ENCODE data around the gene PRKCA. TPM values are rescaled to one million over a fixed set of nuclear protein-coding genes. Genes with fewer than 3 reads are reported as not detected.

Gene PRKCA
- total RNA-seq, 4 donors from 2014 or later = 9.6 to 15.5 (median 11.1) TPM

DNA sequence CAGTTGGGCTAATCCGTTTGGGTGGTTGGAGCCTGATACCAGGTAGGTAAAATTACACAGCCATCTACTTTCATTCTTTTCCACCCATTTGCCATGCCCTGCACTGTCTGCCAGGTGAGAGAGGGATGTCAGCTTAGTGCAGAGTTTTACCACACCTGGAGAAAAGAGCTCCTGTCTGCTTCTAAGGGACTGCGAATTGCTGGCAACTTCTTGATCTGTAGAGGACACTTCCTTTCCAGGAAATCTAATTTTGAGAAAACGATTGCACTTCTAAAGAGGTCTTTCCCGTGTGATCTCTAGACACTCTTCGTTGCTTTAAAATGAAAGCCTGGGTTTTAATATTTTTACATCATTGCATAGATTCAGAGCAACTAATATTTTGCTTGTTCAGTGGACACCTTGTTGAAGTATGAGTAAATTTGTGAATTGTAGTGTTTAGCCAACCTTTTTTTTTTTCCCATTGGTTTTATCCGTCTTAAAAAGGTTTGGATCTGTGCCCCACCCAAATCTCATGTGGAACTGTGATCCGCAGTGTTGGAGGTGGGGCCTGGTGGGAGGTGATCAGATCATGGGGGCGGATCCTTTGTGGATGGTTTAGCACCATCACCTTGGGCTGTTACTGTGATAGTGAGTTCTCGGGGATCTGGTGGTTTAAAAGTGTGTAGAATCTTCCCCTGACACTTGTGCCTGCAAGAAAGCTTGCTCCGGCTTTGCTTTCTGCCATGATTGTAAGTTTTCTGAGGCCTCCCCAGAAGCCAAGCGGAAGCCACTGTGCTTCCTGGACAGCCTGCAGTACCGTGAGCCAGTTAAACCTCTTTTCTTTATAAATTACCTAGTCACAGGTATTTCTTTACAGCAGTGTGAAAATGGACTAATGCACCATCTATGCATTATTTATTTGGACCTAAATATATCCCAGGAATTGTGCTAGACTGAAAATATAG is 104.6 kb downstream of the PRKCA start:
- no peak overlapping the region for H3K4me3 ChIP-seq (ENCODE audit: low read depth, poor library complexity, severe bottlenecking)
- intact Hi-C loops (cut with DNase I; ENCODE audit: low total_unique reads) = no loop called here
- TF ChIP-seq, protein P1, sequence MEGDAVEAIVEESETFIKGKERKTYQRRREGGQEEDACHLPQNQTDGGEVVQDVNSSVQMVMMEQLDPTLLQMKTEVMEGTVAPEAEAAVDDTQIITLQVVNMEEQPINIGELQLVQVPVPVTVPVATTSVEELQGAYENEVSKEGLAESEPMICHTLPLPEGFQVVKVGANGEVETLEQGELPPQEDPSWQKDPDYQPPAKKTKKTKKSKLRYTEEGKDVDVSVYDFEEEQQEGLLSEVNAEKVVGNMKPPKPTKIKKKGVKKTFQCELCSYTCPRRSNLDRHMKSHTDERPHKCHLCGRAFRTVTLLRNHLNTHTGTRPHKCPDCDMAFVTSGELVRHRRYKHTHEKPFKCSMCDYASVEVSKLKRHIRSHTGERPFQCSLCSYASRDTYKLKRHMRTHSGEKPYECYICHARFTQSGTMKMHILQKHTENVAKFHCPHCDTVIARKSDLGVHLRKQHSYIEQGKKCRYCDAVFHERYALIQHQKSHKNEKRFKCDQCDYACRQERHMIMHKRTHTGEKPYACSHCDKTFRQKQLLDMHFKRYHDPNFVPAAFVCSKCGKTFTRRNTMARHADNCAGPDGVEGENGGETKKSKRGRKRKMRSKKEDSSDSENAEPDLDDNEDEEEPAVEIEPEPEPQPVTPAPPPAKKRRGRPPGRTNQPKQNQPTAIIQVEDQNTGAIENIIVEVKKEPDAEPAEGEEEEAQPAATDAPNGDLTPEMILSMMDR (IDR thresholded peaks at IDR 0.05) = no peak
- TF ChIP-seq POLR2A (IDR thresholded peaks at IDR 0.05) = no peak
- 60 to 61% methylated on average over 12 of the region's 12 CpGs for WGBS, 2 donors
- no peak for DNase-seq (ENCODE audit: low spot score in 2 of 2)

DNA sequence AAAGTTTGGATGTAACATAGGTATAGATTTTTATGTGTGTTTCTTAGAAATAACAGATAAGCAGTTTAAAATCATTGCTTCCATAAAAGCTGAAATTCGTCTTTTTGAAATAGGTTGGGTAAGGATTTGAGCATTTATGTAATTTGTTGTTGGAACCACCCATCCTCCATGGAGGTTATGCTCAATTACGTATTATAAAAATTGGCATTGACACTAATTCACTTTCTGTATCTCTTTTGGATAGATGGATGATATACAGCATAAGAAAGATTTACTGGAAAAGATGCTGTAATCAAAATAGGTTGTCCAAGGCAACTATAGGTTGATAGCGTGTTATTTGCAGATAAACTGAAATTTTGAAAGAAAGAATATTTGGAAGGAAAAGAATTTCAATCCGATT is 105.5 kb downstream of the PRKCA start:
- DNase-seq (ENCODE audit: low spot score in 2 of 2) = no peak
- H3K4me3 ChIP-seq (ENCODE audit: low read depth, poor library complexity, severe bottlenecking) = no peak overlapping the region
- TF ChIP-seq, protein P1 (IDR thresholded peaks at IDR 0.05) = no peak
- TF ChIP-seq POLR2A (IDR thresholded peaks at IDR 0.05) = no peak
- WGBS, 2 donors = 89 to 93% methylated on average over 4 of the region's 4 CpGs
- intact Hi-C loops (cut with DNase I; ENCODE audit: low total_unique reads) = no loop called here

DNA sequence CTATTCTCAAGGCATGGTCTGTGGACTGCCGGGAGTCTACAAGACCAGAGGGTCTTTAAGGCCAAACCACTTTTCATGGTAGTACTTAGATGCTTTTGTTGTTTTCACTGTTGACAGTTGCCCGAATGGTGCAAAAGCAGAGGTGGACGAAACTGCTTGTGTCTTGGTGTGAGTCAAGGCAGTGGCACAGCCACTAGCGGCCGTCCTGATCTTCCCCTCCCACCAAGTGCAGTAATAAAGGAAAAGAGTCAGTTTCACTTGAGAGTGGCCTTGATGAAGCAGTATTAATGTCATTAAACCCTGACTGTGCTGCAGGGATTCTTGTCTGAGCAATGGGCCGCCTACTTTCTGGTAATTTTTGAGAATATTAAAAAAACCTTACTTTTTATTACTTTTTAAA is 109.1 kb downstream of the PRKCA start:
- WGBS, 2 donors = 89 to 93% methylated on average over 6 of the region's 6 CpGs
- intact Hi-C loops (cut with DNase I; ENCODE audit: low total_unique reads) = no loop called here
- no peak overlapping the region for H3K4me3 ChIP-seq (ENCODE audit: low read depth, poor library complexity, severe bottlenecking)
- no peak for TF ChIP-seq POLR2A (IDR thresholded peaks at IDR 0.05)
- TF ChIP-seq, protein P1 (IDR thresholded peaks at IDR 0.05) = no peak
- DNase-seq (ENCODE audit: low spot score in 2 of 2) = no peak

DNA sequence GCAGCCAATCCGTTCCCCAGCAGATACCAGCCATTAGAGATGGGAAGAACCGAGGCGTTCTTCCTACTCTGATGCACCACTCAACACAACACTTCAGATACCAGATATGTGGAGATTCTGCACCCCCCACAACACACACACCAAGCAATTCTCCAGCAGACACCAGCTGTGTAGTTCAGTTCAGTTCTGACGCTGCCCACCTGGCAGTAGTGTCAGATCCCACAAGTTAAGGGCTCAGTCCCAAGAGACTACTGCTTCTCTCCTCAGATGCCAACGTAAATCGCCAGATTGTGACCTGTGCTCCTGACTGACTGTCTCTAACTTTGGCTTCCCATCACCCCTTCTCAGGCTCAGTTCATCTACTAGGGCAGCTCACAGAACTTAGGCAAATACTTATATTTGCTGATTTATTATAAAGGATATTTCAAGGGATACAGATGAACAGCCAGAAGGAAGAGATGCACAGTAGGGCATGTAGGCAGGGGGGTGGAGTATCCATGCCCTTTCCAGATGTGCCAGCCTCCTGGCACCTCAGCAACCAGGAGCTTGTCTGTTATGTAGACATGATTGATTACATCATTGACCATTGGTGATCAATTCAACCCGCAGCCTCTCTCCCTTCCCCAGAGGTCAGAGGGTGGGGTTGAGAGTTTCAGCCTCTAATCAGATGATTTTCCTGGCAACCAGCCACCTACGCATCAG is 110.6 kb downstream of the PRKCA start:
- no peak overlapping the region for H3K4me3 ChIP-seq (ENCODE audit: low read depth, poor library complexity, severe bottlenecking)
- intact Hi-C loops (cut with DNase I; ENCODE audit: low total_unique reads) = no loop called here
- DNase-seq (ENCODE audit: low spot score in 2 of 2) = no peak
- WGBS, 2 donors = 89 to 90% methylated on average over 8 of the region's 8 CpGs
- TF ChIP-seq, protein P1 (IDR thresholded peaks at IDR 0.05) = no peak
- TF ChIP-seq POLR2A (IDR thresholded peaks at IDR 0.05) = no peak

DNA sequence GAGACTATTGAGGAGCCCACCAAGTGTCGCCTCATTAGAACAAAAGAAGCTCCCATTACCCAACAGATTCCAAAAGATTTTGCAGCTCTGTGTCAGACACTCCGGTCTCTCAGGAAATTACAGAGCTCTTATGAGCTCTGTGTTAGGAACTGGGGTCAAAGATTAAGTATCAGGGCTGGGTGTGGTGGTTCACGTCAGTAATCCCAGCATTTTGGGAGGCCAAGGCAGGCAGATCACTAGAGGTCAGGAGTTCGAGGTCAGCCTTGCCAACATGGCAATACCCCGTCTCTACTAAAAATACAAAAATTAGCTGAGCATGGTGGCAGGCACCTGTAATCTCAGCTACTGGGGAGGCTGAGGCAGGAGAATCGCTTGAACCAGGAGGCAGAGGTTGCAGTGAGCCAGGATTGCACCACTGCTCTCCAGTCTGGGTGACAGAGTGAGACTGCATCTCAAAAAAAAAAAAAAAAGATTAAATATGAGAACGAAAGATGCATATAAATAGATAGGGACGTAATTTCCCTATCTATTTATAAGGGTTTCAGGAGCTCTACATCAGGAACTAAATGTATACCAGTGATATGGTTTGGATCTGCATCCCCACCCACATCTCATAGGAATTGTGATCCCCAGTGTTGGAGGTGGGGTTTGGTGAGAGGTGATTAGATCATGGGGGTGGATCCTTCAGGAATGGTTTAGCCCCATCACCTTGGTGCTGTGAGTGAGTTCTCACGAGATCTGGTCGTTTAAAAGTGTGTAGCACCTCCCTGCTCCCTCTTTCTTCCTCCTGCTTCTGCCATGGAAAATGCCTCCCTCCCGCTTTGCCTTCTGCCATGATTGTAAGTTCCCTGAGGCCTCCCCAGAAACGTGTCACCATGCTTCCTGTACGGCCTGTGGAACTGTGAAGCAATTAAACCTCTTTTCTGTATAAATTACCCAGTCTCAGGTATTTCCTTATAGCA is 111.4 kb downstream of the PRKCA start:
- TF ChIP-seq, protein P1 (IDR thresholded peaks at IDR 0.05) = no peak
- no peak for TF ChIP-seq POLR2A (IDR thresholded peaks at IDR 0.05)
- DNase-seq (ENCODE audit: low spot score in 2 of 2) = no peak
- H3K4me3 ChIP-seq (ENCODE audit: low read depth, poor library complexity, severe bottlenecking) = no peak overlapping the region
- 76 to 79% methylated on average over 13 of the region's 13 CpGs for WGBS, 2 donors
- intact Hi-C loops (cut with DNase I; ENCODE audit: low total_unique reads) = no loop called here
